Epithelial cell of prostate (primary cell): ENCODE data around the gene DDX42.
"Not testable (repeated sequence)": the region's sequence is repeated elsewhere in the genome, so short reads cannot be mapped to it uniquely, and the experiment has no call there.

ENCODE experiments used
- DNase-seq: peaks from one replicate; pipeline ENCODE4 v3.0.0-alpha.2; 2011; ENCODE audit warnings: low read depth, low spot score
- H3K27ac ChIP-seq: fragments of 450-650 bp; 2 replicates; pipeline ENCODE4 v1.5.1; 2017; ENCODE audit warnings: mild to moderate bottlenecking

The DDX42 gene

DNA sequence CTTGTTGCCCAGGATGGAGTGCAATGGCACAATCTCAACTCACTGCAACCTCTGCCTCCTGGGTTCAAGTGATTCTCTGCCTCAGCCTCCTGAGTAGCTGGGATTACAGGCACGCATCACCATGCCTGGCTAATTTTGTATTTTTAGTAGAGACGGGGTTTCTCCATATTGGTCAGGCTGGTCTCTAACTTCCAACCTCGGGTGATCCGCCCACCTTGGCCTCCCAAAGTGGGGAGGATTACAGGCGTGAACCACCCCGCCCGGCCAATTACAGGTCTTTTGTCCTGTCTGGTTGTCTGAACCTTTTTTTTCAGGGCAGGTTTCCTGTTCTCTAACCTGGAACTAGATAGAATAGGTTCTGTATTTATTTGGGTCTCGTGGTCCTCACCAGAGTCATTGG, 82.5 kb downstream of the DDX42 start:
- not testable (repeated sequence) for DNase-seq, H3K27ac ChIP-seq

DNA sequence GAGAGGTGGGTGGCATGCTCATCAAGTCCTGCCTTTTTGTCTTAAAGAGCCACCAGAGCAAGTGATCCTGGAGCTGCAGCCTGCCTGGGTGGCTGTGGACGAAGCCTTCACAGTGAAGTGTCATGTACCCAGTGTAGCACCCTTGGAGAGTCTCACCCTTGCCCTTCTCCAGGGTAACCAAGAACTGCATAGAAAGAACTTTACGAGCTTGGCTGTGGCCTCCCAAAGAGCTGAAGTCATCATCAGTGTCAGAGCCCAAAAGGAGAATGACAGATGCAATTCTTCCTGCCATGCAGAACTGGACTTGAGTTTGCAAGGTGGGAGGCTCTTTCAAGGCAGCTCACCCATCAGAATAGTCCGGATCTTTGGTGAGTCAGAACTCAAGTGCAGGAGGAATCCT, 85.3 kb downstream of the DDX42 start:
- no peak for DNase-seq
- no peak overlapping the region for H3K27ac ChIP-seq

DNA sequence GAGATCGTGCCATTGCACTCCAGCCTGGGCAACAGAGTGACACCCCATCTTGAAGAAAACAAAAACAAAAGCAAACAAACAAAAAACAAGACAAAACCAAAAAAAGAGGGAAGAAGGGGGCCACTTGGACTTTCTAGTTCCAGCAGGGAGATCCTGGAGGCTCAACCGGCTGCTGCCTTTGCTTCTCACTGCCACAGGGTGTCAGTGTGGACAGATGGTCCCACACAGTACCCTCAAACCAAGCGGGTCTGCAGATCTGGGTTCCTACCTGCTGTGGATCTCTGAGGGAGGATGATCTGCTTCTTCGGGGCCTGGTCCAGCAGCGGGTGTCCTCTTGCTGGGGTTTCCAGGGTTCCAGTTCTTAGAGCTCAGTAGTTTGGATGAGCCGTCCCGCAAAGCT, 92.7 kb downstream of the DDX42 start:
- DNase-seq, H3K27ac ChIP-seq: not testable (repeated sequence)
